Ovary (tissue), 3 donors: ENCODE data around the gene PNPLA3.

Experiments used
- CTCF ChIP-seq, 3 donors: fragments of 450-650 bp in 2 of 3; fragments of 200-600 bp in 1 of 3; IDR thresholded peaks; one replicate each; pipeline versions ENCODE4 v1.5.1 to v1.8.0; 2016 to 2022; ENCODE audit warnings: antibody characterized with exemption in 3 of 3, mild to moderate bottlenecking in 1 of 3
- EP300 ChIP-seq: sonication (generic); formaldehyde crosslinking; IDR thresholded peaks from one replicate; pipeline ENCODE4 v1.6.1; 2017; ENCODE audit warnings: antibody characterized with exemption
- POLR2A ChIP-seq: fragments of 450-650 bp; IDR thresholded peaks from one replicate; pipeline ENCODE4 v1.6.1; 2017; ENCODE audit warnings: antibody characterized with exemption, mild to moderate bottlenecking, moderate library complexity
- donor health status: DM: no; HTN: no; CAD: no.

- TF ChIP-seq POLR2A (no peak), CTCF (IDR thresholded peaks at IDR 0.05) (no peak), EP300 (no peak)
Measured at GRCh38 chr22:43911351-43911750, 12.3 kb upstream of the PNPLA3 start.
